Eye (tissue), 1 donor: ENCODE measurements around the gene VAMP7.
"Not testable (repeated sequence)": the region's sequence is repeated elsewhere in the genome, so short reads cannot be mapped to it uniquely, and the experiment has no call there.

Experiments used
- DNase-seq: peaks from one replicate; pipeline ENCODE4 v3.0.0-alpha.2; 2015

VAMP7 gene

GRCh38 chrX:155923200-155923599 is 42.1 kb downstream of the VAMP7 start:
- DNase-seq: no peak

GRCh38 chrX:155930852-155931618 is 49.9 kb downstream of the VAMP7 start:
- not testable (repeated sequence) for DNase-seq

GRCh38 chrX:155938132-155938531 is 57.0 kb downstream of the VAMP7 start:
- no peak for DNase-seq

GRCh38 chrX:155949098-155949497 is 68.0 kb downstream of the VAMP7 start:
- DNase-seq: no peak

- DNase-seq: no peak
Observed at GRCh38 chrX:155951237-155951789, 70.2 kb downstream of the VAMP7 start.

GRCh38 chrX:155953055-155953454 is 71.9 kb downstream of the VAMP7 start:
- DNase-seq: no peak

- DNase-seq: no peak
Observed at GRCh38 chrX:155954793-155955192, 73.6 kb downstream of the VAMP7 start.

GRCh38 chrX:155956099-155956498 is 75.0 kb downstream of the VAMP7 start:
- DNase-seq: no peak

- DNase-seq: no peak
Observed at GRCh38 chrX:155956649-155957048, 75.5 kb downstream of the VAMP7 start.

GRCh38 chrX:155957843-155958242 is 76.7 kb downstream of the VAMP7 start:
- no peak for DNase-seq

- no peak for DNase-seq
Observed at GRCh38 chrX:155959018-155959587, 78.0 kb downstream of the VAMP7 start.

GRCh38 chrX:155962906-155963305 is 81.8 kb downstream of the VAMP7 start:
- DNase-seq: no peak

GRCh38 chrX:155966876-155967275 is 85.7 kb downstream of the VAMP7 start:
- DNase-seq: no peak

GRCh38 chrX:155967653-155968325 is 86.6 kb downstream of the VAMP7 start:
- DNase-seq: no peak

- no peak for DNase-seq
Observed at GRCh38 chrX:155968326-155968661, 87.1 kb downstream of the VAMP7 start.

GRCh38 chrX:155968791-155969190 is 87.6 kb downstream of the VAMP7 start:
- no peak for DNase-seq

GRCh38 chrX:155971658-155972057 is 90.5 kb downstream of the VAMP7 start:
- DNase-seq: not testable (repeated sequence)

GRCh38 chrX:155972241-155972640 is 91.1 kb downstream of the VAMP7 start:
- DNase-seq: not testable (repeated sequence)

GRCh38 chrX:155983326-155983725 is 102.2 kb downstream of the VAMP7 start:
- no peak for DNase-seq

- no peak for DNase-seq
Observed at GRCh38 chrX:155985208-155985607, 104.1 kb downstream of the VAMP7 start.

- not testable (repeated sequence) for DNase-seq
Observed at GRCh38 chrX:155986995-155987394, 105.8 kb downstream of the VAMP7 start.

- DNase-seq: no peak
Observed at GRCh38 chrX:155988859-155989258, 107.7 kb downstream of the VAMP7 start.
